Glomerular visceral epithelial cell (primary cell): ENCODE data around the gene MGAT4B.
"Not testable (repeated sequence)": the region's sequence is repeated elsewhere in the genome, so short reads cannot be mapped to it uniquely, and the experiment has no call there.

Experiments
- DNase-seq: peaks from one replicate; pipeline ENCODE4 v3.0.0-alpha.2; 2016; ENCODE audit errors: extremely low spot score

MGAT4B gene

GRCh38 chr5:179795049-179795862 lies 11.4 kb downstream of the MGAT4B start:
- peak; percentile 27 for DNase-seq

GRCh38 chr5:179794575-179794974 lies 12.1 kb downstream of the MGAT4B start:
- DNase-seq: no peak

- no peak for DNase-seq
Measured at GRCh38 chr5:179794171-179794570, 12.5 kb downstream of the MGAT4B start.

- peak; percentile 84 for DNase-seq
Measured at GRCh38 chr5:179793468-179794139, 13.1 kb downstream of the MGAT4B start, which contains the start of gene LTC4S. Gene LTC4S, plus strand, starts transcription at chr5:179793986. Its CDS starts 95 bp downstream, at chr5:179794081.

- peak; percentile 14 for DNase-seq
Measured at GRCh38 chr5:179792612-179793467, 13.8 kb downstream of the MGAT4B start.

GRCh38 chr5:179791881-179792611 lies 14.6 kb downstream of the MGAT4B start:
- no peak for DNase-seq

GRCh38 chr5:179789278-179789677 lies 17.4 kb downstream of the MGAT4B start:
- not testable (repeated sequence) for DNase-seq

GRCh38 chr5:179788193-179788854 lies 18.3 kb downstream of the MGAT4B start:
- DNase-seq: no peak

- DNase-seq: no peak
Measured at GRCh38 chr5:179786861-179787260, 19.8 kb downstream of the MGAT4B start.

GRCh38 chr5:179783128-179783527 lies 23.5 kb downstream of the MGAT4B start:
- DNase-seq: no peak

GRCh38 chr5:179781846-179782245 lies 24.8 kb downstream of the MGAT4B start:
- no peak for DNase-seq

- DNase-seq: no peak
Measured at GRCh38 chr5:179780362-179780761, 26.3 kb downstream of the MGAT4B start.

- no peak for DNase-seq
Measured at GRCh38 chr5:179779826-179780225, 26.8 kb downstream of the MGAT4B start.

- DNase-seq: no peak
Measured at GRCh38 chr5:179778591-179778990, 28.1 kb downstream of the MGAT4B start.

GRCh38 chr5:179777909-179778308 lies 28.8 kb downstream of the MGAT4B start:
- DNase-seq: no peak

- DNase-seq: no peak
Measured at GRCh38 chr5:179777456-179777855, 29.2 kb downstream of the MGAT4B start.

GRCh38 chr5:179776411-179776938 lies 30.2 kb downstream of the MGAT4B start:
- no peak for DNase-seq

GRCh38 chr5:179774442-179774841 lies 32.2 kb downstream of the MGAT4B start:
- no peak for DNase-seq

GRCh38 chr5:179773686-179774040 lies 33.0 kb downstream of the MGAT4B start:
- no peak for DNase-seq

- DNase-seq: no peak
Measured at GRCh38 chr5:179772351-179772750, 34.3 kb downstream of the MGAT4B start.
